ENCODE results near the gene MLC1.

The MLC1 gene

DNA sequence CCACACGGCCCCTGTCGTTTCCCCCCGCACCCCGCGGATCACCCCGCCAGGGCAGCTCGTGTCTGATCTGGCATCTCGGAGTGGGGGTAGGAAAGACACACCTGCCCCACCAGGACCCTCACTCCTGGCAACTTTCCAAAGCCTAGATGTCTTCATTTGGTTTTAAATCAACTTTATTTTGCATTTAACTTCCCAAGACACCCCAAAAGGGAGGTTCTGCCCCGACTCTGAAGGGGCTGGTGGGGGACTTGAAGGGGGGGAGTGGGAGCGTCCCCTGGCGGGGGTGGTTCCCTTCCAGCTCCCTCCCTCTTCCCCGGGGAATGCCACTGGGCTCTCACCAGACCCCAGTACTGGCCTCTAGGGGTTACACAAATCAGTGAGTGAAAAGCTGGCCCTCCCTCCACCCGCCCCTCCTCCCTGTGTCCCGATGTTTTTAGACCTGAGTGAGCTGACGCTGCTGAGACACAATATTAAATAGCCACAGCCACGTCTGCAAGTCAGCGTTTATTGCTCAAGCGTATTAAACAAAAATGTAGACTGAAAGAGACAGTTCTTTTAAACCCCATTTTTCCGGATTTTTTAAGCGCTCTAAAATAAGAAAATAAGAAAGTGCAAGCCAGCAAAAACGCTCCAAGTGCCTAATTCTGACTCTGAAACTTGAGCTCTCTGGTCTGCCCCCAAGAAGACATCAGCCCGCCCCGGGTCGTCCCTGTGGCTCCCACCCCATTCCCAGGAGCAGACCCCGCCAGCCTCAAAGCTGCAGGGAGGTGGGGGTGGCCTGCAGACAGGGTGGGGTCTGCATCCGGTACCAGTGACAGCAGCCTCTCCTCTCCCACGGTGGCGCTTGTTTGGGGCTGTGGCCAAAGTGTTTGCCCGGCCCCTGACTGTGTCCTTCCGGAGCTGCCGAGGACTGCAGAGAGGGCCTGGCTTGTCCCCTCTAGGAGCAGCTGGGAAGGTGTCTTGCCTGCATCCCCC lies 26.0 kb downstream of the MLC1 start:
- in situ Hi-C loops (cut with HindIII; ENCODE audit: low sequenced_read_pairs) = no loop called here

GRCh38 chr22:50058061-50058905 lies 26.9 kb downstream of the MLC1 start, which contains the start of gene TTLL8:
TSS of gene TTLL8 (minus strand) at chr22:50058298.
- in situ Hi-C loops (cut with HindIII; ENCODE audit: low sequenced_read_pairs) = no loop called here

GRCh38 chr22:50057278-50058060 lies 27.8 kb downstream of the MLC1 start:
- in situ Hi-C loops (cut with HindIII; ENCODE audit: low sequenced_read_pairs) = no loop called here

GRCh38 chr22:50056214-50056972 lies 28.8 kb downstream of the MLC1 start:
- in situ Hi-C loops (cut with HindIII; ENCODE audit: low sequenced_read_pairs) = no loop called here

- in situ Hi-C loops (cut with HindIII; ENCODE audit: low sequenced_read_pairs) = no loop called here
Measured at GRCh38 chr22:50053861-50054260, 31.4 kb downstream of the MLC1 start.

DNA sequence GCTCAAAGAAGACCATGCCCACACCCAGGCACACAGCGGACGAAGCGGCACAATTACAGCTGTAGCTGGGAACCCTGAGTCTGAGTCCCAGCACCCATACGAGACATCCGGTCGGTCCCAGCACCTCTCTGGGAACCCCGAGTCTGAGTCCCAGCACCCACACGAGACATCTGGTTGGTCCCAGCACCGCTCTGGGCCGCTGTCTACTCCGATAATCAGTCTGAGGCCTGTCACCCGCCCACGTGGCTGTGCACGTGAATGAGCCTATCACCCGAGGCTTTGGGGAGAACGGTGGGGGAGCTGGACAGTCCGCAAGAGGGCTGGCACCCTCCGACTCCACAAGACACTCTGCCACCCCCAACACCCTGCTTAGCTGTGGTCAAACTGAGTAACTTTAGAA lies 33.3 kb downstream of the MLC1 start:
- in situ Hi-C loops (cut with HindIII; ENCODE audit: low sequenced_read_pairs) = no loop called here

- in situ Hi-C loops (cut with HindIII; ENCODE audit: low sequenced_read_pairs) = no loop called here
Measured at GRCh38 chr22:50049299-50050195, 35.7 kb downstream of the MLC1 start.

- in situ Hi-C loops (cut with HindIII; ENCODE audit: low sequenced_read_pairs) = no loop called here
Measured at GRCh38 chr22:50048836-50049235, 36.4 kb downstream of the MLC1 start.

DNA sequence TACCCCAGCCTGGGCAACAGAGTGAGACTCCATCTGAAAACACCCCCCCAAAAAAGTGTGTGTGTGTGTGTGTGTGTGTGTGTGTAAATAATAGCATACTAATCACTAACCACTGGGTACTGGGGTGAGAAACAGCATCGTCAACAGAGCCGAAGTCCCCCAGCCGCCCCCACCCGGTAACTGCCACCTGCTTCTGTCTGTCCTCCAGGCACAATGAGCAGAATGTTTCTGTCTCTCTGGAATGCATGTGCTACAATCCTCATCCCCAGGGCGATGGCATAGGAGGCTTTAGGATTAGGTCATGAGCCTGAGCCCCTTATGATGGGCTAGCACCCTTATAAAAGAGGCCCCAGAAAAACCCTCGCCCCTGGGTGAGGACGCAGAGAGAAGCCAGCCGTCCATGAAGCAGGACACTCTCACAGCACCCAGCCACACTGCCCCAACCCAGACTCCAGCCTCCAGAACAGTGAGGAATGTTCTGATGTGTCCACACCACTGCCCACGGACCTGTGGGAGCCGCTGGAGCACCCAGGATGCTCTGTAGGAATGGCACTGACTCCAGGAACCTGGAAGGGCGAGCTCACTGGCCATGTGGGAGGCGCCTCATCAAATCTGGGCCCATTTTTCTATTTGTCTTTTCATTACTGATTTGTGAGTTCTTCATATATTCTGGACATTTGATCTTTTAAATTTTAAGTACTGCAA lies 37.0 kb downstream of the MLC1 start:
- in situ Hi-C loops (cut with HindIII; ENCODE audit: low sequenced_read_pairs) = no loop called here

DNA sequence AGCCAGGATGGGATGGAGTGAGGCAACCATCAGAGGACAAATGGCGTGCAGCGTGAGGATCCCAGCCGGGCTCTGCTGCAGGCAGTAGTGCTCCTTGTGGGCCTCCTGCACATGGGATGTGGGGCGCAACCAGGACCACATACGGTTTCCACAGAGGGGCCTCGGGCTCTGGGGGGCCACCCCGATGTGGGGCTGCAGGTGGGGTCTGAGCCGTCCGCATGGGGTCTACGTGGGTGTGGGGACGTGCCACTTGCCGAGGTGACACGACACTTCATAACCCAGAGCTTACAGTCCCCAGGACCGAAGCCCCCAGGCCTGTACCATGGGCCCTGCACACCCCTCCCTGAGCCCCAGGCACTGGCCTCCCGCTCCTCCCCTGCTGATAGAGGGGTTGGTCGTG lies 37.9 kb downstream of the MLC1 start:
- in situ Hi-C loops (cut with HindIII; ENCODE audit: low sequenced_read_pairs) = no loop called here

DNA sequence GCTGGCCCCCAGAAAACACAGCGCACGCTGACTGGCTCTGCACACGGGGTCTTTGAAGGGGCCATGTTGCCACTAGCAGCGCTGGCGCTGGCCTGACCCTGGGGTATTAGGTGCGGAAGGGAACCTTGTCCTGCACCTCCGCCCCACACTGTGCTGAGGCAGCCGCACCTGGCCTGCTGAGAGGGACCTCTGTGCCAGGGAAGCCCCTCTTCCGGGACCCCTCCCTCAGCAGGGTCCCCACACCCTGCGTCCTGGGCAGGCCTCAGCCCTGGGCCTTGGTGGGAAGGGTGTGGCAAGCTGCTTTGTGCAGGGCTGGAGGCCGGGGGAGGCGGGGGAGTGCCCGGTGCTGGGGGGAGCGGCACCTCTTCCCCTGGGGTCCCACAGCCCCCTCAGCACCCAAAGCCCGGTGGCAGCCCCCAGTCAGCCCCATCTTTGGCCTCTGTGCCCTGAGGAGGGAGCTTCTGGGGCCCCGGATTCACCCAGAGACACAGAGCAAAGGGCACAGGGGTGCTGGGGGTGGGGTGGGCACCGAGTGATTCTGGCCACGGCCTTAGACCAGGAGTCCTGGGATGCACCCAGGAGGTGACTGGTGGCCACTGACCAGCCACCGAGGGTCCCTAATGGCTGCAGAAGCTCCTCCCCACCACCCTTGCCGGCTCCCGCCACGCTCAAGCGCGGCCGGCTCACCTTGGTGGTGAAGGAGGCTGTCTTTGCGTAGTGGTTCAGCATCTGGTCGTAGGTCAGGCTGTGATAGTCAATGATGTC lies 38.6 kb downstream of the MLC1 start:
- in situ Hi-C loops (cut with HindIII; ENCODE audit: low sequenced_read_pairs) = no loop called here

GRCh38 chr22:50046019-50046415 lies 39.2 kb downstream of the MLC1 start:
- in situ Hi-C loops (cut with HindIII; ENCODE audit: low sequenced_read_pairs) = no loop called here

DNA sequence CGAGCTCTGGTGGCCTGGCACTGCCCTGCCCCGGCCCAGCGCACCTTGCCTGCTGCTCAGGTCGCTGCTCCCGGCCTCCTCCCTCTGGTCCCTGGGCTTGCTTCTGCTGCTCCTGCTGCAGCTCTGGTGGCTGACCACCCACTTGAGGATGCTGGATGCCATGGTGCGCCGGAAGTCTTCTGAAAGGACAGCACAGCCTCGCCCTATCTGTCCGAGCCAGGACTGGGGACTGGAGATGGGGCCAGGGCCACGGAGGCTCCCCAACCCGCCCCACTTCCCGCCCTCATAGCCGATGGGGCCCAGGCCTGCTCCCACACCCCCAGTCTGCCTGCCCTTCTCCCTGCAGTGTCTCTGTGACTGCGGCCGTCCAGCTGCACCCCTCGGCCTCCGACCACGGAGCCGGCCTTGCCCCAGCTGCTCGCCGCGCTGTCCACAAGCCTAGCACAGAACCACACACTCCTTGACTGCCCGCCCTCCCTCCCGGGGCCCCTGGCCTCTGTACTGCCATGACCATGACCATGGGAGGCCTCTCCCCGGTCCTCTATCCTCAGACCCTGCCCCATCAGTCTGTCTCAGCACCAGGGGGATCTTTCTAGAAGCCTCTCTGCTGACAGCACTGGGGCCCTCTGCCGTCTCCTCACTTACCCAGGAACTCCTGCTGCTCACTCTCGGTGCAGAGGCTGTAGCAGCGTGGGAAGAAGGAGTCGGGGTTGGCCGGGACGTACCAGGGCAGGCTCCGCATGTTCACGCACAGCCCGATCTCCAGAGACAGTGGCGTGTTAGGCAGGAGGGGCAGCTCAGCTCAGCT lies 39.8 kb downstream of the MLC1 start:
- in situ Hi-C loops (cut with HindIII; ENCODE audit: low sequenced_read_pairs) = no loop called here

DNA sequence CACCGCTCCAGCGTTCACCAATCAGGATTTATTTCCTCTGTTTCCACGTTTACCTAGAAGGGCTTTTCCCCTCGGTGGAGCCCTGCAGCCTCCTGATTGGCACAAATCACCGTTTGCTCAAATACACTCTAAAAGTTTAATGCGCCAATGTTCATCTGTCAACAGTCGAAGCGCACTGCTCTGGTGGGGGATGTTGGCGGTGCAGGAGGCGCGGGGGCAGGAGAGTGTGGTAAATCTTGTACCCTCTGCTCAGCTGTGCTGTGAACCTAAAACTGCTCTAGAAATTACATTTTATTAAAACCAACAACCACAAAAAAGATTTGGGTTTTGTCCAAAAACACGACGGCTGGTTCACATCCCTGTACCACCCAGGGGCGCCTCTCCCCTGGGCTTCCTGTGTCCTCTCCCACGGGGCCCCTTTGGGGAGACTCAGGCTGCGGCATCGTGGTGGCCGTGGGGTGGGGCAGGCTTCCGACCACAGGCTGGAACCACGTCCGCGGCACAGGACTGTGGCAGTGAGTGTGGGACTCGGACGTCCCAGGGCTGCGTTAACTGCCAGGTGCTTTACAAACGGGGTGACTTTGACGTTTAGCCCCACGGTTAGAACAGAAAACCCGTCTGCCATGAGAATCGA lies 40.6 kb downstream of the MLC1 start:
- in situ Hi-C loops (cut with HindIII; ENCODE audit: low sequenced_read_pairs) = no loop called here

- in situ Hi-C loops (cut with HindIII; ENCODE audit: low sequenced_read_pairs) = no loop called here
Measured at GRCh38 chr22:50041361-50042065, 43.7 kb downstream of the MLC1 start.

DNA sequence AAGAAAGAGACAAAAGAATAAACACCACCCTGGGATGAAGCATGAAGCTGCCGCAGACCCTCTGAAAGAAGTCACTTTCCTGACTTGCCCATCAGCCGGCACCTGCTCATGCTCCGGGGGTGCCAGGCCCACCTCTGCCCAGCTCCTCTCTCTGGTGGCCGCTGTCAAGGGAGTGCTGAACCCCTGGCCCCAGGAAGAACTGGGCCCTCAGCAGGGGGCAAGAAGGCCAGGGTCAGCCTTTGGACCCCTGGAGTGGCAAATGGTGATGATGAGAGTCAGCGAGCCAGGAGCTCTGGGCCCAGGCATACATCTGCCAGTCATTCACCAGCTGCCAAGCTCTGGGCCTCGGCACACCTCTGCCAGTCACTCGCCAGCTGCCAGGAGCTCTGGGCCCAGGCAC lies 44.5 kb downstream of the MLC1 start:
- in situ Hi-C loops (cut with HindIII; ENCODE audit: low sequenced_read_pairs) = no loop called here
